Breast epithelium (tissue), 4 donors: ENCODE data around the gene MBLAC1. TPM values are rescaled to one million over a fixed set of nuclear protein-coding genes. Genes with fewer than 3 reads are reported as not detected.

ENCODE experiments used
- DNase-seq, 2 donors: peaks; one replicate each; pipeline ENCODE4 v3.0.0-alpha.2; 2019; ENCODE audit warnings: low spot score in 2 of 2
- H3K27ac ChIP-seq, 2 donors: fragments of 200-600 bp; sonication (generic) in 1 of 2; one replicate each; pipeline ENCODE4 v1.5.1; 2016 to 2019; ENCODE audit warnings: mild to moderate bottlenecking in 1 of 2
- H3K27me3 ChIP-seq, 2 donors: fragments of 200-600 bp; sonication (generic) in 1 of 2; one replicate each; pipeline versions ENCODE4 v1.5.1 to v1.6.0; 2017 to 2019; ENCODE audit warnings: control low read depth in 1 of 2, mild to moderate bottlenecking in 1 of 2
- H3K36me3 ChIP-seq: fragments of 200-600 bp; one replicate; pipeline ENCODE4 v1.5.1; 2019
- H3K4me1 ChIP-seq, 2 donors: fragments of 200-600 bp; sonication (generic); one replicate each; pipeline ENCODE4 v1.5.1; 2016 to 2019; ENCODE audit warnings: control low read depth in 1 of 2
- H3K4me3 ChIP-seq, 3 donors: fragments of 200-600 bp; sonication (generic); 1 replicate in 2 of 3; 2 replicates in 1 of 3; pipeline ENCODE4 v1.5.1; 2016 to 2019; ENCODE audit warnings: mild to moderate bottlenecking in 3 of 3, moderate library complexity in 2 of 3
- H3K9me3 ChIP-seq, 2 donors: fragments of 200-600 bp; sonication (generic) in 1 of 2; one replicate each; pipeline ENCODE4 v1.5.1; 2016 to 2019; ENCODE audit warnings: control low read depth in 1 of 2
- POLR2A ChIP-seq: fragments of 450-650 bp; IDR thresholded peaks from one replicate; pipeline ENCODE4 v1.6.1; 2016; ENCODE audit warnings: antibody characterized with exemption, mild to moderate bottlenecking, moderate library complexity
- POLR2AphosphoS5 ChIP-seq, 3 donors: sonication (generic); formaldehyde crosslinking; IDR thresholded peaks; one replicate each; pipeline ENCODE4 v1.6.1; 2017; ENCODE audit warnings: antibody characterized with exemption in 3 of 3
- intact Hi-C: fragments of 100-400 bp; cut with DNase I; formaldehyde crosslinking; loops from one replicate; pipeline ENCODE4 v1.15.1; 2023; ENCODE audit warnings: low total_unique reads
- total RNA-seq, 3 donors: library from RNA; depleted of rRNA; stranded (reverse); fragments of >200 nt; gene quantifications; one replicate each; pipeline ENCODE4 v1.1.0, GENCODE V29; 2016
- TF ChIP-seq, protein P1 (sequence below), 3 donors: fragments of 450-650 bp; IDR thresholded peaks; one replicate each; pipeline ENCODE4 v1.5.1; 2016 to 2017; ENCODE audit warnings: antibody characterized with exemption in 3 of 3, mild to moderate bottlenecking in 3 of 3, moderate library complexity in 3 of 3

Gene MBLAC1
- total RNA-seq, 3 donors from 2014 or later: 2.7 to 6.9 (median 4.5) TPM

DNA sequence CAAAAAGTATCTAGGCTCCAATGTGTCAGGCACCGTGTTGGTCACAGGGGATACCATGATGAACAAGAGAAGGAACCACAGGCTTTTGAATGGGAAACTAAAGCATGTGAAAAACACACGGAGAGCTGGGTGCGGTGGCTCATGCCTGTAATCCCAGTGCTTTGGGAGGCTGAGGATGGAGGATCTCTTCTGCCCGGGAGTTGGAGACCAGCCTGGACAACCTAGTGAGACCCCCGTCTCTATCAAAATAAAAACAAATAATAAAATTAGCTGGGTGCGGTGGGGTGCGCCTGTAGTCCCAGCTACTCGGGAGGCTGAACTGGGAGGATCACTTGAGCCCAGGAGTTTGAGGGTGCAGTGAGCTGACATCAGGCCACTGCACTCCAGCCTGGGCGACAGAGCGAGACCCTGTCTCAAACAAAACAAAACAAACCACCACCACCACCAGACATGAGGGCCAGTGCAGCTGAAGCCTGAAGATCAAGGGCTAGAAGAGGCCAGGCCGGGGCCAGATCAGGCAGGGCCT lies 38.6 kb upstream of the MBLAC1 start:
- Histone ChIP-seq H3K4me3 (peak overlapping the region; percentile 57 to 87 (median 78)), H3K36me3 (peaks cover 9% of the 10 kb centered on the region), H3K4me1 (peaks cover 0 to 3% of the 10 kb centered on the region in 2 donors), H3K27me3 (no peaks in the 10 kb centered on the region), H3K9me3 (no peaks in the 10 kb centered on the region), H3K27ac (peak overlapping the region; percentile 88 to 90)
- intact Hi-C loops: loop anchor here (10.0 kb wide), 2 partner anchors 57 to 73 kb away; partner anchors contain the start of genes LAMTOR4 and ZKSCAN1
- TF ChIP-seq, protein P1, sequence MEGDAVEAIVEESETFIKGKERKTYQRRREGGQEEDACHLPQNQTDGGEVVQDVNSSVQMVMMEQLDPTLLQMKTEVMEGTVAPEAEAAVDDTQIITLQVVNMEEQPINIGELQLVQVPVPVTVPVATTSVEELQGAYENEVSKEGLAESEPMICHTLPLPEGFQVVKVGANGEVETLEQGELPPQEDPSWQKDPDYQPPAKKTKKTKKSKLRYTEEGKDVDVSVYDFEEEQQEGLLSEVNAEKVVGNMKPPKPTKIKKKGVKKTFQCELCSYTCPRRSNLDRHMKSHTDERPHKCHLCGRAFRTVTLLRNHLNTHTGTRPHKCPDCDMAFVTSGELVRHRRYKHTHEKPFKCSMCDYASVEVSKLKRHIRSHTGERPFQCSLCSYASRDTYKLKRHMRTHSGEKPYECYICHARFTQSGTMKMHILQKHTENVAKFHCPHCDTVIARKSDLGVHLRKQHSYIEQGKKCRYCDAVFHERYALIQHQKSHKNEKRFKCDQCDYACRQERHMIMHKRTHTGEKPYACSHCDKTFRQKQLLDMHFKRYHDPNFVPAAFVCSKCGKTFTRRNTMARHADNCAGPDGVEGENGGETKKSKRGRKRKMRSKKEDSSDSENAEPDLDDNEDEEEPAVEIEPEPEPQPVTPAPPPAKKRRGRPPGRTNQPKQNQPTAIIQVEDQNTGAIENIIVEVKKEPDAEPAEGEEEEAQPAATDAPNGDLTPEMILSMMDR (IDR thresholded peaks at IDR 0.05): no peak
- TF ChIP-seq POLR2A: no peak
- no peak for TF ChIP-seq POLR2AphosphoS5 (IDR thresholded peaks at IDR 0.05)
- DNase-seq: no peak

DNA sequence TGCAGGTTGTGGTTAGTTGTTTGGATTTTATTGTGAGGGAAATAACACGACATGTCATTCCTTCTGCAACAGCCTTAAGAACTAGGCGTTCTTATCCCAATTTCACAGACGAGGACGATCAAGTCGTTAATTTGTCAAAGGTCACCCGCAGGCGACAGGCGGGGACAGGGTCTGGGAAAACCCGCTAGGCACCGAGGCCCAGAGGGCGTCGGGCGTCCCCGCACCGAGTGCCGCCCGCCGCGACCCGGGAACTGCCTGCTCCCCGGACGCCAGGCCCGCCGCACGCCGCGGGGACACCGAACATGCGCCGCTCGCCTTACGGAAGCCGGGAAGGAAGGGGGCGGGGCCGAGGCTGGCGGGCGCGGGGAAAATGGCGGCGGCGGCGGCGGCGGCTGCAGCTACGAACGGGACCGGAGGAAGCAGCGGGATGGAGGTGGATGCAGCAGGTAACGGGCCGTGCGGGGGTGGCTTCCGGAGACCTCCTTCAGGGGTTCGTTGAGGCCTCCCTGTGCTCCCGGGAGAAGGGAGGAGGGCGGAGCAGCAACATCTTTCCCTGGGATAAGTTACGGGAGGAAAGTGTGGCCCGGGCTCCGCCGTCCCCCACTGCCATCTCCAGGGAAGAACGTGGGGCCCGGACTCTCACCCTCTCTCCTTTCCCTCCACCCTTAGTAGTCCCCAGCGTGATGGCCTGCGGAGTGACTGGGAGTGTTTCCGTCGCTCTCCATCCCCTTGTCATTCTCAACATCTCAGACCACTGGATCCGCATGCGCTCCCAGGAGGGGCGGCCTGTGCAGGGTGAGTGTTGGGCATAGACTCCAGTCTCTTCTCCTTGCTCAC lies 37.9 kb upstream of the MBLAC1 start, which contains the start of gene COPS6:
Gene COPS6, plus strand, starts transcription at position 349 of the 837 bp plus-strand sequence. Its CDS starts 22 bp downstream, at position 371.
- H3K4me3 ChIP-seq: peak within 1 kb of the TSS; percentile 57 to 87 (median 78)
- peaks cover 0 to 3% of the 10 kb centered on the region in 2 donors for H3K4me1 ChIP-seq
- peak within 1 kb of the TSS; percentile 88 to 90 for H3K27ac ChIP-seq
- intact Hi-C loops: loop anchor here (10.0 kb wide), 2 partner anchors 56 to 74 kb away; partner anchors contain the start of genes LAMTOR4 and ZKSCAN1
- peaks cover 9% of the 10 kb centered on the region for H3K36me3 ChIP-seq
- TF ChIP-seq POLR2AphosphoS5 (IDR thresholded peaks at IDR 0.05) (peak; percentile 91 to 92 (median 92)), POLR2A (peak; percentile 62)
- TF ChIP-seq, protein P1 (IDR thresholded peaks at IDR 0.05): no peak
- H3K9me3 ChIP-seq: no peaks in the 10 kb centered on the region
- H3K27me3 ChIP-seq: no peaks in the 10 kb centered on the region
- DNase-seq: peak; percentile 63 to 83

DNA sequence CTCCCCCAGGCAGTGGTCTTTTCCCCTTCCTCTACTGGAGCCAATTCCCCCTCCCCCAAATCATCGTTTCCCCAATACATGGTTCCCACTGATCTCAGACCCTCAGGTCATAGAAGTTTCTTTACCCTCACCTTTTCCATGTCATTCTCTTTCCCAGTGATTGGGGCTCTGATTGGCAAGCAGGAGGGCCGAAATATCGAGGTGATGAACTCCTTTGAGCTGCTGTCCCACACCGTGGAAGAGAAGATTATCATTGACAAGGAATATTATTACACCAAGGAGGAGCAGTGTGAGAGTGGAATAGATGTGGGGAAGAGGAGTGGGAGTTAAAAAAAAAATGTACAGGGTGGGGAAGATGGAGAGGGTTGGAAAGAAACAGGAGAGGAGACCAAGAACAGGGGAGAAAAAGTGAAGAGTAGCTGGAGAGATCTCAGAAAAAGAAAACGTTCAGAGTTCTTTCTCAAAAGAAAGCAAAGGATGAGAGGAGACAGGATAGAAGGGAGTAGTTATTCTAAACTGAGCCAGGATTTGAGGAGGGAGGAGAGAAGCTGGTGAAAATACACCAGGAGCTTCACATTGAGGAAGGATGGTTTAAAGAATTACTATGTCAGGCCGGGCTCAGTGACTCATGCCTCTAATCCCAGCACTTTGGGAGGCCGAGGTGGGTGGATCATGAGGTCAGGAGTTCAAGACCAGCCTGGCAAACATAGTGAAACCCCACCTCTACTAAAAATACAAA lies 37.1 kb upstream of the MBLAC1 start:
- no peak for DNase-seq
- intact Hi-C loops: loop anchor here (10.0 kb wide), 2 partner anchors 55 to 75 kb away; partner anchors contain the start of genes LAMTOR4 and ZKSCAN1
- Histone ChIP-seq H3K27me3 (no peaks in the 10 kb centered on the region), H3K4me1 (peaks cover 0 to 3% of the 10 kb centered on the region in 2 donors), H3K36me3 (peaks cover 9% of the 10 kb centered on the region), H3K9me3 (no peaks in the 10 kb centered on the region), H3K27ac (peak overlapping the region; percentile 88 to 90), H3K4me3 (peak overlapping the region; percentile 57 to 87 (median 78))
- TF ChIP-seq, protein P1 (IDR thresholded peaks at IDR 0.05): no peak
- no peak for TF ChIP-seq POLR2A
- no peak for TF ChIP-seq POLR2AphosphoS5 (IDR thresholded peaks at IDR 0.05)

DNA sequence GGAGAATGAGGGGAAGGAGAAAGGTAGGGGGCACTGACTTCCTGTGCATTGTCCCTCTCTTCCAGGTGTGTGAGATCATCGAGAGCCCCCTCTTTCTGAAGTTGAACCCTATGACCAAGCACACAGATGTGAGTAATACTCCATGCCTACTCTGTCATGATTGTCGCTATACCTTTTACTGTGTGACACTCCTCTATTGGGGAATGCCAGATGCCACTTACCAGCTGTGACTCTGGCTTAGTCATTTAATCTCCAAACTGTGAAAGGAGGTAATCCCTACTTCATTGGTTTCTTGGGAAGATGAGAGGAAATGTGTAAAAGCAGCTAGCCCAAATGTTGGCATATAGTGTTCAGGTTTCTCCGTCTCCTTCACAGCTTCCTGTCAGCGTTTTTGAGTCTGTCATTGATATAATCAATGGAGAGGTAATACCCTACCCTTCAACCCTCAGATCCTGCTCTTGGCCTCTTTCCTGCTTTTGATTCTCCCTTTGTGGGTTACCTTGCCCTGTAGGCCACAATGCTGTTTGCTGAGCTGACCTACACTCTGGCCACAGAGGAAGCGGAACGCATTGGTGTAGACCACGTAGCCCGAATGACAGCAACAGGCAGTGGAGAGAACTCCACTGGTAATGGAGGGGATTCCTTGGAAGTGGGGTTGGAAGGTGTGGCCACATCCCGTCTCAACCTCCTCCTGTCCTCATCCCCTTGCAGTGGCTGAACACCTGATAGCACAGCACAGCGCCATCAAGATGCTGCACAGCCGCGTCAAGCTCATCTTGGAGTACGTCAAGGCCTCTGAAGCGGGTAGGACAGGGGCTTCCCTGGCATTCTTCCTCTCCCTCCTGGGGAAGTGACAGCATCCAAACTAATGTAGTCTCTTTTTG lies 36.0 kb upstream of the MBLAC1 start:
- no peaks in the 10 kb centered on the region for H3K9me3 ChIP-seq
- TF ChIP-seq, protein P1 (IDR thresholded peaks at IDR 0.05): no peak
- TF ChIP-seq POLR2AphosphoS5 (IDR thresholded peaks at IDR 0.05): no peak
- no peak for TF ChIP-seq POLR2A
- intact Hi-C loops: no loop called here
- DNase-seq: no peak
- no peak overlapping the region for H3K4me3 ChIP-seq
- H3K36me3 ChIP-seq: peaks cover 9% of the 10 kb centered on the region
- H3K27ac ChIP-seq: no peak overlapping the region
- no peaks in the 10 kb centered on the region for H3K27me3 ChIP-seq
- peaks cover 0 to 3% of the 10 kb centered on the region in 2 donors for H3K4me1 ChIP-seq
